HepG2 (cell line): ENCODE data around the gene LGALS1. TPM values are rescaled to one million over a fixed set of nuclear protein-coding genes. Genes with fewer than 3 reads are reported as not detected.
A peak's percentile ranks its signal among the peaks of the same experiment; 100 is the strongest.

Experiments
- ATAC-seq: fragments of 200-7000 bp; cut with Tn5 transposase; 3 replicates; pipeline ENCODE4 v1.9.1; 2020; ENCODE audit warnings: mild to moderate bottlenecking, moderate library complexity
- BruUV-seq: library from RNA; stranded (reverse); fragments of 400-500 nt; replicated peaks from 2 replicates; lab custom pipeline; 2021; lab: Mats Ljungman, UMichigan
- CTCF ChIA-PET: fragments of 300-600 bp; formaldehyde crosslinking; extraction: SDS; loops from one replicate; lab custom pipeline; 2021; ENCODE audit warnings: low total read pairs, inconsistent platforms, low intra/inter-chr PET ratio; lab: Yijun Ruan, JAX
- POLR2A ChIA-PET: fragments of 350-600 bp; sonication (Branson Sonifier 250); formaldehyde crosslinking; loops from one replicate; lab custom pipeline; 2020; ENCODE audit warnings: antibody characterized with exemption, inconsistent platforms; lab: Yijun Ruan, JAX
- DNase-seq: peaks from one replicate; pipeline ENCODE4 v3.0.0-alpha.2; 2015; ENCODE audit warnings: low spot score
- FAIRE-seq: peaks from 3 replicates; lab custom pipeline; 2011; peaks lifted over from hg19 to GRCh38; lab: Jason Lieb, UNC
- H2AFZ ChIP-seq: one replicate; pipeline ENCODE4 v1.6.1; 2011; ENCODE audit warnings: low read length, inconsistent platforms
- H3K27ac ChIP-seq: fragments of 300-600 bp; 3 replicates; pipeline ENCODE4 v1.8.0; 2011; ENCODE audit warnings: mixed run types, mild to moderate bottlenecking, mixed read lengths, low read length, inconsistent platforms; ENCODE audit not compliant: insufficient read depth; ENCODE audit errors: extremely low read length
- H3K27me3 ChIP-seq, 2 experiments: fragments of 200-600 bp in 1 of 2; 2 replicates in 1 of 2; 3 replicates in 1 of 2; pipeline versions ENCODE4 v1.6.0 to v1.8.0; 2011; ENCODE audit warnings: low read length in 2 of 2, mild to moderate bottlenecking in 2 of 2, moderate library complexity in 2 of 2, inconsistent platforms in 1 of 2; ENCODE audit not compliant: insufficient read depth in 2 of 2, control insufficient read depth in 1 of 2
- H3K36me3 ChIP-seq, 2 experiments: fragments of 200-600 bp in 1 of 2; replicated peaks in 1 of 2; 2 replicates in 1 of 2; 3 replicates in 1 of 2; pipeline versions ENCODE4 v1.5.1 to v1.8.0; 2011; ENCODE audit warnings: low read length in 2 of 2, inconsistent platforms in 1 of 2; ENCODE audit not compliant: insufficient read depth in 2 of 2, control insufficient read depth in 1 of 2
- H3K4me1 ChIP-seq: 2 replicates; pipeline ENCODE4 v1.5.1; 2012; ENCODE audit warnings: low read length, inconsistent platforms; ENCODE audit not compliant: insufficient read depth
- H3K4me2 ChIP-seq: 2 replicates; pipeline ENCODE4 v1.6.0; 2011; ENCODE audit warnings: low read depth, low read length, inconsistent platforms
- H3K4me3 ChIP-seq, 3 experiments: fragments of 200-600 bp in 1 of 3; sonication (generic), shearing (Covaris generic) in 1 of 3; replicated peaks in 1 of 3; 2 replicates each; pipeline ENCODE4 v1.5.1; 2011 to 2016; ENCODE audit warnings: low read length in 3 of 3, inconsistent platforms in 2 of 3, low read depth in 2 of 3, mild to moderate bottlenecking in 2 of 3, control low read depth in 1 of 3, mixed read lengths in 1 of 3; ENCODE audit not compliant: insufficient read depth in 1 of 3
- H3K79me2 ChIP-seq: one replicate; pipeline ENCODE4 v1.6.1; 2011; ENCODE audit warnings: low read length, inconsistent platforms; ENCODE audit not compliant: insufficient read depth
- H3K9ac ChIP-seq: 2 replicates; pipeline ENCODE4 v1.6.0; 2011; ENCODE audit warnings: mild to moderate bottlenecking, low read depth, low read length, inconsistent platforms; ENCODE audit not compliant: insufficient read depth
- H3K9me3 ChIP-seq: 2 replicates; pipeline ENCODE4 v1.5.1; 2012; ENCODE audit warnings: mild to moderate bottlenecking, low read length
- H4K20me1 ChIP-seq: 2 replicates; pipeline ENCODE4 v1.6.0; 2011; ENCODE audit warnings: inconsistent platforms, mild to moderate bottlenecking, low read length, moderate library complexity; ENCODE audit not compliant: insufficient read depth
- BCL6 ChIP-seq: IDR thresholded peaks from 2 replicates; pipeline ENCODE4 v1.6.1; 2016; ENCODE audit warnings: missing genetic modification reagents, missing compliant biosample characterization
- CCDC6 ChIP-seq: sonication (generic); formaldehyde crosslinking; IDR thresholded peaks from 2 replicates; pipeline ENCODE4 v1.8.1; 2022; ENCODE audit warnings: mild to moderate bottlenecking, missing genetic modification reagents, moderate library complexity
- EEA1 ChIP-seq: sonication (generic); formaldehyde crosslinking; IDR thresholded peaks from 2 replicates; pipeline ENCODE4 v1.5.1; 2020; ENCODE audit warnings: mild to moderate bottlenecking, missing genetic modification reagents, borderline replicate concordance
- ESRRA ChIP-seq: sonication (generic); formaldehyde crosslinking; IDR thresholded peaks from 2 replicates; pipeline ENCODE4 v1.5.1; 2020; ENCODE audit warnings: mild to moderate bottlenecking, low read depth, missing genetic modification reagents
- HDAC1 ChIP-seq: sonication (generic); formaldehyde crosslinking; IDR thresholded peaks from 2 replicates; pipeline ENCODE4 v1.5.1; 2020; ENCODE audit warnings: mild to moderate bottlenecking, missing genetic modification reagents
- TBX3 ChIP-seq: fragments of 450-650 bp; IDR thresholded peaks from 2 replicates; pipeline ENCODE4 v1.6.1; 2017; ENCODE audit warnings: antibody characterized with exemption, mild to moderate bottlenecking, inconsistent platforms, borderline replicate concordance
- ZBTB3 ChIP-seq: sonication (generic); formaldehyde crosslinking; IDR thresholded peaks from 2 replicates; pipeline ENCODE4 v1.4.0; 2020; ENCODE audit warnings: low read depth, mild to moderate bottlenecking, moderate library complexity, missing genetic modification reagents, borderline replicate concordance
- ZNF629 ChIP-seq: sonication (generic); formaldehyde crosslinking; conservative IDR thresholded peaks from 2 replicates; pipeline ENCODE4 v1.5.0; 2020; ENCODE audit warnings: missing genetic modification reagents
- WGBS: methylation state at CpG from one replicate; pipeline ENCODE4 v1.1.6; 2017; ENCODE audit warnings: low lambda C conversion rate; 5-methylcytosine and 5-hydroxymethylcytosine counted together
- in situ Hi-C: cut with HindIII; loops from 2 replicates; pipeline ENCODE4 v1.10.0; 2017; ENCODE audit warnings: low pct_unique_long_range_greater_than_20kb; ENCODE audit not compliant: extremely low pct_ligation_motif_present
- intact Hi-C: fragments of 100-400 bp; cut with micrococcal nuclease; formaldehyde crosslinking; loops from one replicate; pipeline ENCODE4 v1.10.0; 2022; ENCODE audit not compliant: unreplicated experiment
- polyA plus RNA-seq, 8 experiments: library from polyadenylated mRNA; depleted of rRNA in 3 of 8; stranded (reverse) in 7 of 8; unstranded in 1 of 8; fragments of >200 nt; fragmentation: Illumina TruSeq in 4 of 8; extraction: Trizol in 4 of 8; gene quantifications; 2 replicates each; pipeline versions ENCODE4 v1.2.1 to v1.2.3, GENCODE V29; 2011 to 2016; ENCODE audit warnings: low read depth in 4 of 8, missing spikeins in 1 of 8, mixed read lengths in 1 of 8; ENCODE audit not compliant: insufficient read depth in 1 of 8
- total RNA-seq, 5 experiments: library from RNA; depleted of rRNA; stranded (reverse); fragments of >200 nt; fragmentation: Illumina TruSeq; extraction: Trizol; gene quantifications; 2 replicates each; pipeline ENCODE4 v1.2.3, GENCODE V29; 2016; ENCODE audit warnings: low read depth in 1 of 5
- TF ChIP-seq, protein P1 (sequence below): sonication (generic); formaldehyde crosslinking; IDR thresholded peaks from 2 replicates; pipeline ENCODE4 v1.4.0; 2020; ENCODE audit warnings: missing genetic modification reagents
- TF ChIP-seq, protein P2 (sequence below): sonication (generic); formaldehyde crosslinking; IDR thresholded peaks from 2 replicates; pipeline ENCODE4 v1.4.0; 2020; ENCODE audit warnings: missing genetic modification reagents
- TF ChIP-seq, protein P3 (sequence below): sonication (generic); formaldehyde crosslinking; IDR thresholded peaks from 2 replicates; pipeline ENCODE4 v1.4.0; 2020; ENCODE audit warnings: missing genetic modification reagents, mild to moderate bottlenecking, borderline replicate concordance
- TF ChIP-seq, protein P4 (sequence below): IDR thresholded peaks from 2 replicates; pipeline ENCODE4 v1.6.1; 2016; ENCODE audit warnings: missing biosample characterization, missing genetic modification reagents, low read depth

The LGALS1 gene
- total and polyA plus RNA-seq, 2 of the 13 experiments (the other 11 are each of a cell fraction or from before 2014, with no cell fraction given) = 103 to 858 TPM

DNA sequence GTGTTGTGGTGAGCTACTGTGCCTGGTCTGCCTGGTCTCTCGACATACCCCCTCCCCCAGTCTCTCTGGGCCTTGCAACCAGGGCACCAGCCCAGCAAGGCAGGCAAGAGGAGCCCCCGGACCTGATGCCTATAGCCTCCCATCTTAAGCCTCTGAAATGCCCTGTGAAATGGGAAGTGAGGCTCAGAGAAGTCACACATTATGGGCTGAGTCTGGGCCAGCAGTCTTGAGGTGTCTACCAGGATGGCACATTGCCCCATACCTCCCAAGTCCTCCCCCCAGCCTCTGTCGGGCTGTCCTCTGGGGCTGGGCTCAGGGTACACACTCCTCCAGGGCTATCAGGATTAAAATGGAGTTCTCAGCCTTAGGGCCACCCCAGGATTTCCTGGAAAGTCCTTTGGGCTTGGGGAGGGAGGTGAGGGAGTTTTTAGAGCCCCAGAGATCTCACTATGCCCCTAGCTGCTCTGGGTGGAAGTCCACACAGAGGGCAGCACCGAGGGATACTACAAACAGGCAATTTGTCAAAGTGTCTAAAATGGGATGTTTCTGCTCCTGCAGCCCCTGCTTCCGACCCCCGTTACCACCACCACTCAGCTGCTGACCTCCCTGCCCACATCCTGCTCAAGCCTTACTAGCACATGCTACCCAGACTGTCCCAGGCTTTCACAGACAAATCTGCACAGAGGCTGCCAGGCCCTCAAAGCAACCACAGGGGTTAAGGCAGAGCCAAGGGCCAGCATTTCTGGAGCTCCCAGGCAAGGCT is 39.1 kb upstream of the LGALS1 start (continued):
- TF ChIP-seq, protein P1, sequence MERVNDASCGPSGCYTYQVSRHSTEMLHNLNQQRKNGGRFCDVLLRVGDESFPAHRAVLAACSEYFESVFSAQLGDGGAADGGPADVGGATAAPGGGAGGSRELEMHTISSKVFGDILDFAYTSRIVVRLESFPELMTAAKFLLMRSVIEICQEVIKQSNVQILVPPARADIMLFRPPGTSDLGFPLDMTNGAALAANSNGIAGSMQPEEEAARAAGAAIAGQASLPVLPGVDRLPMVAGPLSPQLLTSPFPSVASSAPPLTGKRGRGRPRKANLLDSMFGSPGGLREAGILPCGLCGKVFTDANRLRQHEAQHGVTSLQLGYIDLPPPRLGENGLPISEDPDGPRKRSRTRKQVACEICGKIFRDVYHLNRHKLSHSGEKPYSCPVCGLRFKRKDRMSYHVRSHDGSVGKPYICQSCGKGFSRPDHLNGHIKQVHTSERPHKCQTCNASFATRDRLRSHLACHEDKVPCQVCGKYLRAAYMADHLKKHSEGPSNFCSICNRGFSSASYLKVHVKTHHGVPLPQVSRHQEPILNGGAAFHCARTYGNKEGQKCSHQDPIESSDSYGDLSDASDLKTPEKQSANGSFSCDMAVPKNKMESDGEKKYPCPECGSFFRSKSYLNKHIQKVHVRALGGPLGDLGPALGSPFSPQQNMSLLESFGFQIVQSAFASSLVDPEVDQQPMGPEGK (CRISPR knock-in tag) = 0 out of 2 replicates have a peak, but pooled peaks have one; percentile 15
- TF ChIP-seq, protein P2, sequence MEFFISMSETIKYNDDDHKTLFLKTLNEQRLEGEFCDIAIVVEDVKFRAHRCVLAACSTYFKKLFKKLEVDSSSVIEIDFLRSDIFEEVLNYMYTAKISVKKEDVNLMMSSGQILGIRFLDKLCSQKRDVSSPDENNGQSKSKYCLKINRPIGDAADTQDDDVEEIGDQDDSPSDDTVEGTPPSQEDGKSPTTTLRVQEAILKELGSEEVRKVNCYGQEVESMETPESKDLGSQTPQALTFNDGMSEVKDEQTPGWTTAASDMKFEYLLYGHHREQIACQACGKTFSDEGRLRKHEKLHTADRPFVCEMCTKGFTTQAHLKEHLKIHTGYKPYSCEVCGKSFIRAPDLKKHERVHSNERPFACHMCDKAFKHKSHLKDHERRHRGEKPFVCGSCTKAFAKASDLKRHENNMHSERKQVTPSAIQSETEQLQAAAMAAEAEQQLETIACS (CRISPR knock-in tag) = no peak
- TF ChIP-seq BCL6 (CRISPR knock-in tag) = peak; percentile 45; the same call in 1 of the 2 replicates
- TF ChIP-seq ESRRA = no peak

DNA sequence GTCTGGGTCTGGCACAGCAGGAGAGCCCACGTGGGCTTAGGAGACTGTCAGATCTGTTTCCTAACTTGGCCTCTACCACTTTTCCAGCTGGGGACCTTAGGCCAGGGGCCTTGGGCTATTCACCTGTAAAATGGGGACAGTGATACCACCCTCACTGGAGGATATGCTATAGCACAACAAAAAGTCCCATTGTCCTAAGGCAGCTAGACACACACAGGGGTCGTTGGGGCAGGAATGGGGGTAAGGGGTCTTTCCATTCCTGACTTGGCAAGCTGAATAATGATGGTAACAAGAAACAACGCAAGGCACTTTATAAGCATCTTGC is 38.5 kb upstream of the LGALS1 start:
- 100% methylated on average over 2 of the region's 3 CpGs for WGBS
- TF ChIP-seq EEA1 (CRISPR knock-in tag) (no peak), CCDC6 (CRISPR knock-in tag) (no peak), ZNF629 (peak; percentile 71), HDAC1 (CRISPR knock-in tag) (no peak), ZBTB3 (CRISPR knock-in tag) (no peak), TBX3 (no peak)
- TF ChIP-seq, protein P3, sequence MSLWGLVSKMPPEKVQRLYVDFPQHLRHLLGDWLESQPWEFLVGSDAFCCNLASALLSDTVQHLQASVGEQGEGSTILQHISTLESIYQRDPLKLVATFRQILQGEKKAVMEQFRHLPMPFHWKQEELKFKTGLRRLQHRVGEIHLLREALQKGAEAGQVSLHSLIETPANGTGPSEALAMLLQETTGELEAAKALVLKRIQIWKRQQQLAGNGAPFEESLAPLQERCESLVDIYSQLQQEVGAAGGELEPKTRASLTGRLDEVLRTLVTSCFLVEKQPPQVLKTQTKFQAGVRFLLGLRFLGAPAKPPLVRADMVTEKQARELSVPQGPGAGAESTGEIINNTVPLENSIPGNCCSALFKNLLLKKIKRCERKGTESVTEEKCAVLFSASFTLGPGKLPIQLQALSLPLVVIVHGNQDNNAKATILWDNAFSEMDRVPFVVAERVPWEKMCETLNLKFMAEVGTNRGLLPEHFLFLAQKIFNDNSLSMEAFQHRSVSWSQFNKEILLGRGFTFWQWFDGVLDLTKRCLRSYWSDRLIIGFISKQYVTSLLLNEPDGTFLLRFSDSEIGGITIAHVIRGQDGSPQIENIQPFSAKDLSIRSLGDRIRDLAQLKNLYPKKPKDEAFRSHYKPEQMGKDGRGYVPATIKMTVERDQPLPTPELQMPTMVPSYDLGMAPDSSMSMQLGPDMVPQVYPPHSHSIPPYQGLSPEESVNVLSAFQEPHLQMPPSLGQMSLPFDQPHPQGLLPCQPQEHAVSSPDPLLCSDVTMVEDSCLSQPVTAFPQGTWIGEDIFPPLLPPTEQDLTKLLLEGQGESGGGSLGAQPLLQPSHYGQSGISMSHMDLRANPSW (CRISPR knock-in tag) = no peak
- TF ChIP-seq, protein P4, sequence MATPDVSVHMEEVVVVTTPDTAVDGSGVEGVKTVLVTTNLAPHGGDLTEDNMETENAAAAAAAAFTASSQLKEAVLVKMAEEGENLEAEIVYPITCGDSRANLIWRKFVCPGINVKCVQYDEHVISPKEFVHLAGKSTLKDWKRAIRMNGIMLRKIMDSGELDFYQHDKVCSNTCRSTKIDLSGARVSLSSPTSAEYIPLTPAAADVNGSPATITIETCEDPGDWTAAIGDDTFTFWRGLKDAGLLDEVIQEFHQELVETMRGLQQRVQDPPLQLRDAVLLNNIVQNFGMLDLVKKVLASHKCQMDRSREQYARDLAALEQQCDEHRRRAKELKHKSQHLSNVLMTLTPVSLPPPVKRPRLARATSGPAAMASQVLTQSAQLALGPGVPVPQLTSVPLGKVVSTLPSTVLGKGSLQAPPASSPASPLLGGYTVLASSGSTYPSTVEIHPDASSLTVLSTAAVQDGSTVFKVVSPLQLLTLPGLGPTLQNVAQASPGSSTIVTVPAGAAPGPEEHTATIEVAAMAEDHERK (CRISPR knock-in tag) = no peak
- Histone ChIP-seq H3K36me3 (peaks cover 0 to under 1% of the 10 kb centered on the region in 2 experiments; a peak in 1 of 5 replicates), H3K79me2 (peaks cover 10% of the 10 kb centered on the region), H3K9me3 (no peaks in the 10 kb centered on the region), H3K4me3 (no peak overlapping the region), H2AFZ (no peak overlapping the region), H3K4me2 (no peak overlapping the region), H3K9ac (no peak overlapping the region), H3K27me3 (no peaks in the 10 kb centered on the region), H3K27ac (no peak overlapping the region), H3K4me1 (peaks cover 90% of the 10 kb centered on the region), H4K20me1 (0 out of 2 replicates have a peak, but pooled peaks cover 4% of the 10 kb centered on the region)
- no peak for DNase-seq
- FAIRE-seq = no peak
- ChIA-PET CTCF (no interaction called here), POLR2A (interaction anchor here (0.9 to 15.8 kb wide), 2 partner anchors 11 to 24 kb away, joined by 4 to 242 read pairs; partner anchors contain the start of gene PDXP)
- in situ Hi-C loops = no loop called here
- intact Hi-C loops = loop anchor here (2.0 kb wide), 1 partner anchor 14 kb away; no protein-coding TSS in a partner anchor
- ATAC-seq = no peak
- no TSS peak for BruUV-seq
